Caco-2 (cell line): ENCODE data around the gene SPRYD4. TPM values are rescaled to one million over a fixed set of nuclear protein-coding genes. Genes with fewer than 3 reads are reported as not detected.
"Not testable (repeated sequence)": the region's sequence is repeated elsewhere in the genome, so short reads cannot be mapped to it uniquely, and the experiment has no call there.

ENCODE experiments used
- BruUV-seq: library from RNA; stranded (reverse); fragments of 400-500 nt; replicated peaks from 2 replicates; lab custom pipeline; 2021; lab: Mats Ljungman, UMichigan
- CTCF ChIA-PET: fragments of 300-600 bp; sonication (Branson Sonifier 250); formaldehyde crosslinking; loops from one replicate; lab custom pipeline; 2022; ENCODE audit warnings: antibody characterized with exemption; lab: Charles Lee
- POLR2A ChIA-PET: fragments of 300-600 bp; sonication (Branson Sonifier 250); formaldehyde crosslinking; loops from one replicate; lab custom pipeline; 2022; ENCODE audit warnings: antibody characterized with exemption; lab: Charles Lee
- DNase-seq, 2 experiments: peaks; one replicate each; pipeline versions ENCODE4 v3.0.0 to v3.0.0-alpha.2; 2020 to 2022
- H3K27me3 ChIP-seq: replicated peaks from 2 replicates; pipeline ENCODE4 v1.6.0; 2011; ENCODE audit warnings: low read length; ENCODE audit not compliant: control insufficient read depth, insufficient read depth
- H3K36me3 ChIP-seq: 2 replicates; pipeline ENCODE4 v1.5.1; 2011; ENCODE audit warnings: low read length; ENCODE audit not compliant: control insufficient read depth, insufficient read depth
- H3K4me1 ChIP-seq: fragments of 250-450 bp; sonication (Bioruptor Pico); 2 replicates; pipeline ENCODE4 v1.5.1; 2020; ENCODE audit warnings: mild to moderate bottlenecking
- H3K4me3 ChIP-seq: 2 replicates; pipeline ENCODE4 v1.5.1; 2011; ENCODE audit warnings: low read depth, mild to moderate bottlenecking, control low read depth, low read length
- H3K9me3 ChIP-seq: fragments of 250-450 bp; sonication (Bioruptor Pico); 2 replicates; pipeline ENCODE4 v1.5.1; 2020; ENCODE audit warnings: mild to moderate bottlenecking, moderate library complexity
- H3K27ac Mint-ChIP-seq: one replicate; pipeline ENCODE4 v1.8.0; 2022; ENCODE audit warnings: mixed read lengths; ENCODE audit not compliant: unreplicated experiment
- H3K27me3 Mint-ChIP-seq: one replicate; pipeline ENCODE4 v1.8.0; 2022; ENCODE audit warnings: mixed read lengths; ENCODE audit not compliant: insufficient read depth, unreplicated experiment
- H3K36me3 Mint-ChIP-seq: one replicate; pipeline ENCODE4 v1.8.0; 2022; ENCODE audit warnings: mild to moderate bottlenecking, mixed read lengths; ENCODE audit not compliant: insufficient read depth, unreplicated experiment
- H3K4me1 Mint-ChIP-seq: one replicate; pipeline ENCODE4 v1.8.0; 2022; ENCODE audit warnings: low read depth, mixed read lengths; ENCODE audit not compliant: unreplicated experiment
- H3K4me3 Mint-ChIP-seq: one replicate; pipeline ENCODE4 v1.8.0; 2022; ENCODE audit warnings: mild to moderate bottlenecking, moderate library complexity, mixed read lengths; ENCODE audit not compliant: unreplicated experiment
- H3K9me3 Mint-ChIP-seq: one replicate; pipeline ENCODE4 v1.8.0; 2022; ENCODE audit warnings: mixed read lengths; ENCODE audit not compliant: unreplicated experiment
- CTCF ChIP-seq, 2 experiments: fragments of 200-600 bp in 1 of 2; IDR thresholded peaks; 1 replicate in 1 of 2; 2 replicates in 1 of 2; pipeline versions ENCODE4 v1.5.1 to v1.8.0; 2011 to 2022; ENCODE audit warnings: antibody characterized with exemption in 1 of 2, control low read depth in 1 of 2, inconsistent platforms in 1 of 2, low read depth in 1 of 2, low read length in 1 of 2, mild to moderate bottlenecking in 1 of 2, moderate library complexity in 1 of 2; ENCODE audit not compliant: insufficient read depth in 1 of 2, severe bottlenecking in 1 of 2, unreplicated experiment in 1 of 2
- intact Hi-C: fragments of 100-400 bp; cut with micrococcal nuclease; formaldehyde crosslinking; loops from one replicate; pipeline ENCODE4 v1.10.0; 2022; ENCODE audit not compliant: unreplicated experiment
- total RNA-seq: library from RNA; stranded (reverse); gene quantifications from 2 replicates; pipeline ENCODE4 v1.2.3, GENCODE V29; 2022

The SPRYD4 gene
- total RNA-seq, 1 experiment from 2014 or later, result 2.8 TPM

DNA sequence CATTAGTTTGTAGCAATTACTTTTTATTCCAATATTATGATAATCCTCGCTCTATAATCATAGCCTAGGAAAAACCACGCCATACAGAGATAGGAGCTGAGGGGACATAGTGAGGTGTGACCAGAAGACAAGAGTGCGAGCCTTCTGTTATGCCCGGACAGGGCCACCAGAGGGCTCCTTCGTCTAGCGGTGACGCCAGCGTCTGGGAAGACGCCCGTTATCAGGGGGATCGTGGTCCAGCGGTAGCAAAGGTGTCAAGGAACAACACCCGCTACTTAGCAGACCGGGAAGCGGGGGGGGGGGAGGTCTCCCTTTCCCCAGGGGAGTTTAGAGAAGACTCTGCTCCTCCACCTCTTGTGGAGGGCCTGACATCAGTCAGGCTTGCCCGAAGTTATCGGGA, 28.3 kb downstream of the SPRYD4 start:
- DNase-seq, result peak; percentile 49 to 60
- CTCF ChIA-PET, result interaction anchor here (0.8 kb wide), 1 partner anchor 140 kb away, joined by 3 read pairs; no protein-coding TSS in a partner anchor

DNA sequence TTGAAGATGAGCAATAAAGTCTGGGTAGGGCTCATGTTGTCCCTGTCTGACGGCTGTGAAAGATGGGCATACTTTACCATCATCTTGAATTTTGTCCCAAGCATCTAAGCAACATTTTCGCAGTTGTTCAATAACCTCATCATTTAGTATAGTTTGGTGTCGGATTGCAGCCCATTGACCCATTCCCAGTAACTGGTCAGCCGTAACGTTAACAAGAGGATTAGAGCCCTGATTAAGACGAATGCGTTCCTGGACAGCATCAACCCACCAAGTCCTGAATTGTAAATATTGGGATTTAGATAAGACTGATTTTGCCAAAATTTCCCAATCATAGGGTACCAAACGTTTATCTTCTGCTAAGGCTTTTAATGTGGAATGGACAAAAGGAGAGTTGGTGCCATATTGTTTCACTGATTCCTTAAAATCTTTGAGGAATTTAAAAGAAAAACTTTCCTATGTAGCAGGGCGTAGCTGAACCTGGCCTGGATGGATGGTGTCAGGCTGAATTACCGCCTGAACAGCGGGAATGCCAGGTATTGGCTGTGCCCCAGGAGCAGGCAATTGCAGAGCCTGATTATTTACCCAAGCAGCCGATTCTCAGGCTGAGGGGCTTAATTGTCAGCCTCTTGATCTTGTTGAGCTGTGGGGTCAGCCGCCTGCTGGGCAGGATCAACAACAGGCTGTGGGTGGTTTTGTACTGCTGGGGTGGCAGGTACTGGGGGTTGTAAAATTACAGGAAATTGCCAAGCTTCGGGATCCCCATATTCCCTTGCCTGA, 29.9 kb downstream of the SPRYD4 start:
- H3K4me1 Mint-ChIP-seq, H3K36me3 ChIP-seq, H3K4me3 ChIP-seq, H3K4me1 ChIP-seq, H3K27me3 ChIP-seq, H3K36me3 Mint-ChIP-seq, H3K4me3 Mint-ChIP-seq, H3K27me3 Mint-ChIP-seq, H3K27ac Mint-ChIP-seq, DNase-seq, H3K9me3 Mint-ChIP-seq, POLR2A ChIA-PET, H3K9me3 ChIP-seq, BruUV-seq, CTCF ChIA-PET: not testable (repeated sequence)
- intact Hi-C loops, result loop anchor here (5.0 kb wide), 1 partner anchor 94 kb away; no protein-coding TSS in a partner anchor

More for the DNA sequence above, 28.3 kb downstream of the SPRYD4 start:
- H3K36me3 ChIP-seq, BruUV-seq, H3K27me3 Mint-ChIP-seq, H3K4me3 ChIP-seq, H3K4me3 Mint-ChIP-seq, H3K9me3 ChIP-seq, POLR2A ChIA-PET, H3K36me3 Mint-ChIP-seq, H3K4me1 Mint-ChIP-seq, H3K9me3 Mint-ChIP-seq, H3K4me1 ChIP-seq, H3K27me3 ChIP-seq, H3K27ac Mint-ChIP-seq: not testable (repeated sequence)
- intact Hi-C loops, result loop anchor here (5.0 kb wide), 1 partner anchor 96 kb away; no protein-coding TSS in a partner anchor
- peak in 1 of 2 experiments; percentile 16 for TF ChIP-seq CTCF (IDR thresholded peaks at IDR 0.05; ENCODE audit: insufficient read depth in 1 of 2, low read depth in 1 of 2, low read length in 1 of 2, severe bottlenecking in 1 of 2, unreplicated experiment in 1 of 2)

DNA sequence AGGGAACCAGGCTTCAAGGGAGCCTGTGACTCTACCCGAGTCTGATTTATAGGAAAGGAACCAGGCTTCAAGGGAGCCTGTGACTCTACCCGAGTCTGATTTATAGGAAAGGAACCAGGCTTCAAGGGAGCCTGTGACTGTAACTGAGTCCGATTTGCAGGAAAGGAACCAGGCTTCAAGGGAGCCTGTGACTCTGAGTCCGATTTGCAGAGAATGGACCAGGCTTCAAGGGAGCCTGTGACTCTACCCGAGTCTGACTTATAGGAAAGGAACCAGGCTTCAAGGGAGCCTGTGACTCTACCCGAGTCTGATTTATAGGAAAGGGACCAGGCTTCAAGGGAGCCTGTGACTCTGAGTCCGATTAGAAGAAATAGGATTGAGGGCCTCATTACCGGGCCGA, 31.1 kb downstream of the SPRYD4 start:
- H3K9me3 ChIP-seq, H3K27ac Mint-ChIP-seq, DNase-seq, H3K9me3 Mint-ChIP-seq, H3K27me3 ChIP-seq, BruUV-seq, H3K27me3 Mint-ChIP-seq, H3K36me3 ChIP-seq, H3K4me3 Mint-ChIP-seq, H3K4me3 ChIP-seq, H3K36me3 Mint-ChIP-seq, POLR2A ChIA-PET, H3K4me1 ChIP-seq, CTCF ChIA-PET, H3K4me1 Mint-ChIP-seq: not testable (repeated sequence)
- intact Hi-C loops, result loop anchor here (5.0 kb wide), 1 partner anchor 93 kb away; no protein-coding TSS in a partner anchor

GRCh38 chr12:56499879-56500278, 31.5 kb downstream of the SPRYD4 start:
- H3K36me3 Mint-ChIP-seq, POLR2A ChIA-PET, CTCF ChIA-PET, DNase-seq, H3K9me3 Mint-ChIP-seq, H3K36me3 ChIP-seq, H3K27ac Mint-ChIP-seq, H3K9me3 ChIP-seq, H3K27me3 Mint-ChIP-seq, H3K4me1 ChIP-seq, BruUV-seq, H3K4me1 Mint-ChIP-seq, H3K27me3 ChIP-seq, H3K4me3 ChIP-seq, H3K4me3 Mint-ChIP-seq: not testable (repeated sequence)
- intact Hi-C loops, result loop anchor here (5.0 kb wide), 1 partner anchor 92 kb away; no protein-coding TSS in a partner anchor
